Measurements from ENCODE around the gene APOD. TPM values are rescaled to one million over a fixed set of nuclear protein-coding genes. Genes with fewer than 3 reads are reported as not detected.

The APOD gene
- total RNA-seq, 1 donor from 2014 or later = 549 TPM

GRCh38 chr3:195573611-195574496 is 9.9 kb downstream of the APOD start:
- H3K4me1 ChIP-seq = no peaks in the 10 kb centered on the region
- intact Hi-C loops (cut with DNase I) = no loop called here
- TF ChIP-seq POLR2A (IDR thresholded peaks at IDR 0.05) = no peak
- no peak for TF ChIP-seq POLR2AphosphoS5 (IDR thresholded peaks at IDR 0.05; ENCODE audit: insufficient read depth in 1 of 2, low read depth in 1 of 2)
- TF ChIP-seq CTCF (IDR thresholded peaks at IDR 0.05) = no peak
- no peaks in the 10 kb centered on the region for H3K9me3 ChIP-seq
- H3K27me3 ChIP-seq = no peaks in the 10 kb centered on the region
- DNase-seq (ENCODE audit: extremely low spot score in 2 of 2) = no peak
- H3K36me3 ChIP-seq = no peaks in the 10 kb centered on the region
- no peak overlapping the region for H3K27ac ChIP-seq
- no peak overlapping the region for H3K4me3 ChIP-seq

- Histone ChIP-seq H3K9me3 (no peaks in the 10 kb centered on the region), H3K27ac (no peak overlapping the region), H3K27me3 (no peaks in the 10 kb centered on the region), H3K4me1 (no peaks in the 10 kb centered on the region), H3K4me3 (no peak overlapping the region), H3K36me3 (no peaks in the 10 kb centered on the region)
- TF ChIP-seq POLR2A (IDR thresholded peaks at IDR 0.05) (no peak), POLR2AphosphoS5 (IDR thresholded peaks at IDR 0.05; ENCODE audit: insufficient read depth in 1 of 2, low read depth in 1 of 2) (no peak), CTCF (IDR thresholded peaks at IDR 0.05) (no peak)
- no peak for DNase-seq (ENCODE audit: extremely low spot score in 2 of 2)
- intact Hi-C loops (cut with DNase I) = no loop called here
These were observed 12.4 kb downstream of the APOD start for GRCh38 chr3:195571361-195571760.

GRCh38 chr3:195570912-195571311 is 12.8 kb downstream of the APOD start:
- no peak for DNase-seq (ENCODE audit: extremely low spot score in 2 of 2)
- H3K9me3 ChIP-seq = no peaks in the 10 kb centered on the region
- no peaks in the 10 kb centered on the region for H3K4me1 ChIP-seq
- TF ChIP-seq CTCF (IDR thresholded peaks at IDR 0.05) = no peak
- TF ChIP-seq POLR2A (IDR thresholded peaks at IDR 0.05) = no peak
- TF ChIP-seq POLR2AphosphoS5 (IDR thresholded peaks at IDR 0.05; ENCODE audit: insufficient read depth in 1 of 2, low read depth in 1 of 2) = no peak
- intact Hi-C loops (cut with DNase I) = no loop called here
- no peaks in the 10 kb centered on the region for H3K27me3 ChIP-seq
- H3K27ac ChIP-seq = no peak overlapping the region
- H3K36me3 ChIP-seq = no peaks in the 10 kb centered on the region
- no peak overlapping the region for H3K4me3 ChIP-seq

- no peaks in the 10 kb centered on the region for H3K36me3 ChIP-seq
- H3K27me3 ChIP-seq = no peaks in the 10 kb centered on the region
- intact Hi-C loops (cut with DNase I) = no loop called here
- no peaks in the 10 kb centered on the region for H3K4me1 ChIP-seq
- TF ChIP-seq CTCF (IDR thresholded peaks at IDR 0.05) (no peak), POLR2A (IDR thresholded peaks at IDR 0.05) (no peak), POLR2AphosphoS5 (IDR thresholded peaks at IDR 0.05; ENCODE audit: insufficient read depth in 1 of 2, low read depth in 1 of 2) (no peak)
- no peaks in the 10 kb centered on the region for H3K9me3 ChIP-seq
- H3K4me3 ChIP-seq = no peak overlapping the region
- H3K27ac ChIP-seq = no peak overlapping the region
- no peak for DNase-seq (ENCODE audit: extremely low spot score in 2 of 2)
These were observed 13.4 kb downstream of the APOD start for GRCh38 chr3:195570344-195570743.

GRCh38 chr3:195568630-195569029 is 15.1 kb downstream of the APOD start:
- intact Hi-C loops (cut with DNase I) = no loop called here
- Histone ChIP-seq H3K27me3 (no peaks in the 10 kb centered on the region), H3K4me3 (no peak overlapping the region), H3K4me1 (no peaks in the 10 kb centered on the region), H3K9me3 (no peaks in the 10 kb centered on the region), H3K36me3 (no peaks in the 10 kb centered on the region), H3K27ac (no peak overlapping the region)
- DNase-seq (ENCODE audit: extremely low spot score in 2 of 2) = no peak
- TF ChIP-seq CTCF (IDR thresholded peaks at IDR 0.05) (no peak), POLR2A (IDR thresholded peaks at IDR 0.05) (no peak), POLR2AphosphoS5 (IDR thresholded peaks at IDR 0.05; ENCODE audit: insufficient read depth in 1 of 2, low read depth in 1 of 2) (no peak)

Measured in vagina (tissue), 2 donors.